Measurements from ENCODE around the gene FOXL3.

GRCh38 chr7:300048-300447, 10.1 kb downstream of the FOXL3 start:
- no peak for TF ChIP-seq E2F5 (CRISPR knock-in tag; IDR thresholded peaks at IDR 0.05)
- no peak for TF ChIP-seq ZBTB21 (CRISPR knock-in tag; IDR thresholded peaks at IDR 0.05; ENCODE audit: borderline replicate concordance)
